Measurements from ENCODE around the gene PPARA.

The PPARA gene

GRCh38 chr22:46103664-46104063 lies 46.7 kb upstream of the PPARA start:
- Histone ChIP-seq H3K79me1 (ENCODE audit: low read depth, low read length) (peaks cover 4% of the 10 kb centered on the region), H2BK120ac (ENCODE audit: low read depth, low read length) (no peak overlapping the region), H3K4ac (ENCODE audit: low read length) (no peak overlapping the region), H3K4me2 (ENCODE audit: insufficient read depth, low read length, poor library complexity, severe bottlenecking) (no peak overlapping the region), H3K14ac (ENCODE audit: low read length) (peak overlapping the region; percentile 38), H2BK15ac (ENCODE audit: low read length) (no peak overlapping the region), H2AK5ac (ENCODE audit: low read depth, low read length) (peak overlapping the region; percentile 63), H4K91ac (ENCODE audit: low read depth, low read length, poor library complexity) (no peak overlapping the region), H3K9me3 (replicated peaks in 1 of 2; ENCODE audit: control insufficient read depth in 2 of 2, insufficient read depth in 1 of 2, low read depth in 1 of 2, low read length in 2 of 2) (no peaks in the 10 kb centered on the region), H3K4me3 (ENCODE audit: low read length in 2 of 2) (no peak overlapping the region), H3K18ac (ENCODE audit: low read length) (no peak overlapping the region), H3K4me1 (ENCODE audit: control insufficient read depth in 2 of 2, insufficient read depth in 1 of 2, low read depth in 1 of 2, low read length in 2 of 2) (peaks cover 0 to 3% of the 10 kb centered on the region in 2 donors), H3K27ac (replicated peaks; ENCODE audit: low read length) (no peak overlapping the region), H4K8ac (ENCODE audit: low read depth, low read length) (no peak overlapping the region), H3K23ac (ENCODE audit: low read depth, low read length, poor library complexity) (peak overlapping the region; percentile 31), H3K27me3 (ENCODE audit: control insufficient read depth in 3 of 3, insufficient read depth in 3 of 3, low read depth in 1 of 3, low read length in 3 of 3) (peaks cover 0 to 92% (median 3%) of the 10 kb centered on the region in 3 experiments), H2AFZ (ENCODE audit: low read length) (peak overlapping the region; percentile 38), H2BK5ac (ENCODE audit: low read length) (no peak overlapping the region), H3K9ac (ENCODE audit: low read depth, low read length, poor library complexity) (no peak overlapping the region), H2BK12ac (ENCODE audit: low read length) (no peak overlapping the region), H3K36me3 (replicated peaks in 1 of 2; ENCODE audit: control insufficient read depth in 2 of 2, insufficient read depth in 2 of 2, low read length in 2 of 2) (no peaks in the 10 kb centered on the region)
- no peak for DNase-seq (ENCODE audit: low spot score)
- WGBS, 2 donors (ENCODE audit: extremely low coverage in 2 of 2, insufficient read length in 2 of 2, insufficient replicate concordance in 1 of 2), result no CpG with 5 or more reads among the region's 19 CpGs

GRCh38 chr22:46104170-46104880 lies 46.0 kb upstream of the PPARA start:
- Histone ChIP-seq H3K4me2 (ENCODE audit: insufficient read depth, low read length, poor library complexity, severe bottlenecking) (no peak overlapping the region), H3K27me3 (ENCODE audit: control insufficient read depth in 3 of 3, insufficient read depth in 3 of 3, low read depth in 1 of 3, low read length in 3 of 3) (peaks cover 0 to 92% (median 3%) of the 10 kb centered on the region in 3 experiments), H2BK15ac (ENCODE audit: low read length) (peak overlapping the region; percentile 55), H3K9ac (ENCODE audit: low read depth, low read length, poor library complexity) (no peak overlapping the region), H3K36me3 (replicated peaks in 1 of 2; ENCODE audit: control insufficient read depth in 2 of 2, insufficient read depth in 2 of 2, low read length in 2 of 2) (no peaks in the 10 kb centered on the region), H2BK120ac (ENCODE audit: low read depth, low read length) (no peak overlapping the region), H3K18ac (ENCODE audit: low read length) (peak overlapping the region; percentile 38), H2AFZ (ENCODE audit: low read length) (peak overlapping the region; percentile 38), H2BK12ac (ENCODE audit: low read length) (no peak overlapping the region), H3K9me3 (replicated peaks in 1 of 2; ENCODE audit: control insufficient read depth in 2 of 2, insufficient read depth in 1 of 2, low read depth in 1 of 2, low read length in 2 of 2) (no peaks in the 10 kb centered on the region), H3K4ac (ENCODE audit: low read length) (no peak overlapping the region), H3K79me1 (ENCODE audit: low read depth, low read length) (peaks cover 2% of the 10 kb centered on the region), H2BK5ac (ENCODE audit: low read length) (no peak overlapping the region), H4K91ac (ENCODE audit: low read depth, low read length, poor library complexity) (no peak overlapping the region), H3K23ac (ENCODE audit: low read depth, low read length, poor library complexity) (peak overlapping the region; percentile 31), H3K4me3 (ENCODE audit: low read length in 2 of 2) (no peak overlapping the region), H2AK5ac (ENCODE audit: low read depth, low read length) (peak overlapping the region; percentile 63), H4K8ac (ENCODE audit: low read depth, low read length) (no peak overlapping the region), H3K4me1 (ENCODE audit: control insufficient read depth in 2 of 2, insufficient read depth in 1 of 2, low read depth in 1 of 2, low read length in 2 of 2) (peaks cover 0 to 3% of the 10 kb centered on the region in 2 donors), H3K14ac (ENCODE audit: low read length) (no peak overlapping the region), H3K27ac (replicated peaks; ENCODE audit: low read length) (no peak overlapping the region)
- DNase-seq (ENCODE audit: low spot score), result no peak
- WGBS, 2 donors (ENCODE audit: extremely low coverage in 2 of 2, insufficient read length in 2 of 2, insufficient replicate concordance in 1 of 2), result no CpG with 5 or more reads among the region's 40 CpGs

GRCh38 chr22:46104881-46105493 lies 45.3 kb upstream of the PPARA start:
- H2AFZ ChIP-seq (ENCODE audit: low read length), result no peak overlapping the region
- no peak for DNase-seq (ENCODE audit: low spot score)
- no peak overlapping the region for H2BK12ac ChIP-seq (ENCODE audit: low read length)
- peaks cover 0 to 3% of the 10 kb centered on the region in 2 donors for H3K4me1 ChIP-seq (ENCODE audit: control insufficient read depth in 2 of 2, insufficient read depth in 1 of 2, low read depth in 1 of 2, low read length in 2 of 2)
- peak overlapping the region; percentile 93 for H3K23ac ChIP-seq (ENCODE audit: low read depth, low read length, poor library complexity)
- no peaks in the 10 kb centered on the region for H3K9me3 ChIP-seq (replicated peaks in 1 of 2; ENCODE audit: control insufficient read depth in 2 of 2, insufficient read depth in 1 of 2, low read depth in 1 of 2, low read length in 2 of 2)
- H3K27ac ChIP-seq (replicated peaks; ENCODE audit: low read length), result no peak overlapping the region
- H2AK5ac ChIP-seq (ENCODE audit: low read depth, low read length), result peak overlapping the region; percentile 74
- H2BK15ac ChIP-seq (ENCODE audit: low read length), result peak overlapping the region; percentile 55
- H2BK120ac ChIP-seq (ENCODE audit: low read depth, low read length), result no peak overlapping the region
- H2BK5ac ChIP-seq (ENCODE audit: low read length), result no peak overlapping the region
- H4K8ac ChIP-seq (ENCODE audit: low read depth, low read length), result no peak overlapping the region
- H3K4ac ChIP-seq (ENCODE audit: low read length), result peak overlapping the region; percentile 37
- H3K4me3 ChIP-seq (ENCODE audit: low read length in 2 of 2), result no peak overlapping the region
- H4K91ac ChIP-seq (ENCODE audit: low read depth, low read length, poor library complexity), result no peak overlapping the region
- no peaks in the 10 kb centered on the region for H3K36me3 ChIP-seq (replicated peaks in 1 of 2; ENCODE audit: control insufficient read depth in 2 of 2, insufficient read depth in 2 of 2, low read length in 2 of 2)
- H3K79me1 ChIP-seq (ENCODE audit: low read depth, low read length), result peaks cover 2% of the 10 kb centered on the region
- H3K9ac ChIP-seq (ENCODE audit: low read depth, low read length, poor library complexity), result no peak overlapping the region
- no CpG with 5 or more reads among the region's 17 CpGs for WGBS, 2 donors (ENCODE audit: extremely low coverage in 2 of 2, insufficient read length in 2 of 2, insufficient replicate concordance in 1 of 2)
- peak overlapping the region; percentile 64 for H3K18ac ChIP-seq (ENCODE audit: low read length)
- peak overlapping the region; percentile 56 for H3K14ac ChIP-seq (ENCODE audit: low read length)
- no peak overlapping the region for H3K4me2 ChIP-seq (ENCODE audit: insufficient read depth, low read length, poor library complexity, severe bottlenecking)
- peaks cover 0 to 90% (median 3%) of the 10 kb centered on the region in 3 experiments for H3K27me3 ChIP-seq (ENCODE audit: control insufficient read depth in 3 of 3, insufficient read depth in 3 of 3, low read depth in 1 of 3, low read length in 3 of 3)

- Histone ChIP-seq H2BK5ac (ENCODE audit: low read length) (no peak overlapping the region), H3K4me1 (ENCODE audit: control insufficient read depth in 2 of 2, insufficient read depth in 1 of 2, low read depth in 1 of 2, low read length in 2 of 2) (peaks cover 0 to 3% of the 10 kb centered on the region in 2 donors), H2BK120ac (ENCODE audit: low read depth, low read length) (no peak overlapping the region), H3K18ac (ENCODE audit: low read length) (peak overlapping the region; percentile 64), H3K23ac (ENCODE audit: low read depth, low read length, poor library complexity) (peak overlapping the region; percentile 93), H3K27me3 (ENCODE audit: control insufficient read depth in 3 of 3, insufficient read depth in 3 of 3, low read depth in 1 of 3, low read length in 3 of 3) (peaks cover 0 to 89% (median 3%) of the 10 kb centered on the region in 3 experiments), H2BK15ac (ENCODE audit: low read length) (peak overlapping the region; percentile 15), H2BK12ac (ENCODE audit: low read length) (no peak overlapping the region), H3K36me3 (replicated peaks in 1 of 2; ENCODE audit: control insufficient read depth in 2 of 2, insufficient read depth in 2 of 2, low read length in 2 of 2) (no peaks in the 10 kb centered on the region), H3K79me1 (ENCODE audit: low read depth, low read length) (peaks cover 2% of the 10 kb centered on the region), H3K4me3 (ENCODE audit: low read length in 2 of 2) (no peak overlapping the region), H4K8ac (ENCODE audit: low read depth, low read length) (no peak overlapping the region), H3K4ac (ENCODE audit: low read length) (no peak overlapping the region), H3K9ac (ENCODE audit: low read depth, low read length, poor library complexity) (no peak overlapping the region), H4K91ac (ENCODE audit: low read depth, low read length, poor library complexity) (no peak overlapping the region), H2AFZ (ENCODE audit: low read length) (no peak overlapping the region), H3K27ac (replicated peaks; ENCODE audit: low read length) (no peak overlapping the region), H3K14ac (ENCODE audit: low read length) (peak overlapping the region; percentile 25), H3K4me2 (ENCODE audit: insufficient read depth, low read length, poor library complexity, severe bottlenecking) (no peak overlapping the region), H2AK5ac (ENCODE audit: low read depth, low read length) (peak overlapping the region; percentile 35), H3K9me3 (replicated peaks in 1 of 2; ENCODE audit: control insufficient read depth in 2 of 2, insufficient read depth in 1 of 2, low read depth in 1 of 2, low read length in 2 of 2) (no peaks in the 10 kb centered on the region)
- no peak for DNase-seq (ENCODE audit: low spot score)
- WGBS, 2 donors (ENCODE audit: extremely low coverage in 2 of 2, insufficient read length in 2 of 2, insufficient replicate concordance in 1 of 2), result no CpG with 5 or more reads among the region's 25 CpGs
Observed at GRCh38 chr22:46105494-46106278, 44.6 kb upstream of the PPARA start.
